ENCODE results near the gene ALDH3B1. TPM values are rescaled to one million over a fixed set of nuclear protein-coding genes. Genes with fewer than 3 reads are reported as not detected.

ALDH3B1 gene
- total and polyA plus RNA-seq, 2 donors (not counting 3 experiments of a cell fraction or from before 2014, with no cell fraction given) = 0.13 to 1.0 TPM

GRCh38 chr11:68066742-68067141 lies 56.6 kb downstream of the ALDH3B1 start:
- intact Hi-C loops (cut with micrococcal nuclease) (no loop called here), dilution Hi-C loops (cut with MboI; ENCODE audit: extremely low pct_ligation_motif_present, low sequenced_read_pairs) (no loop called here)
- ChIA-PET CTCF (no interaction called here), POLR2A (no interaction called here)
- BruUV-seq (replicated peaks) = no TSS peak
- FAIRE-seq (no peak), DNase-seq (ENCODE audit: low read depth, low spot score) (no peak)
- H3K4me3 ChIP-seq (replicated peaks in 1 of 3; ENCODE audit: insufficient read depth in 1 of 3, low read depth in 1 of 3, low read length in 3 of 3) = no peak overlapping the region
- H3K36me3 ChIP-seq (ENCODE audit: control insufficient read depth in 2 of 2, extremely low read depth in 1 of 2, insufficient read depth in 2 of 2, low read length in 2 of 2) = peaks cover 0 to 30% of the 10 kb centered on the region in 2 experiments
- no peak overlapping the region for H3K4me2 ChIP-seq (ENCODE audit: insufficient read depth, low read length)
- no peak overlapping the region for H3K9ac ChIP-seq (replicated peaks; ENCODE audit: extremely low read depth, insufficient read depth, low read length)
- no peaks in the 10 kb centered on the region for H3K9me1 ChIP-seq (replicated peaks; ENCODE audit: control insufficient read depth, extremely low read depth, insufficient read depth, low read length)
- no peaks in the 10 kb centered on the region for H3K9me3 ChIP-seq (replicated peaks; ENCODE audit: control insufficient read depth, insufficient read depth, low read length)
- no peaks in the 10 kb centered on the region for H3K27me3 ChIP-seq (ENCODE audit: control insufficient read depth in 2 of 2, insufficient read depth in 2 of 2, low read length in 2 of 2)
- H2AFZ ChIP-seq (ENCODE audit: low read depth, low read length) = no peak overlapping the region
- no peaks in the 10 kb centered on the region for H4K20me1 ChIP-seq (replicated peaks; ENCODE audit: control insufficient read depth, extremely low read depth, insufficient read depth, low read length)
- TF ChIP-seq GATA2 (IDR thresholded peaks at IDR 0.05; ENCODE audit: insufficient read depth, insufficient read length, low read depth, low read length) (no peak), POLR2AphosphoS5 (IDR thresholded peaks at IDR 0.05; ENCODE audit: insufficient read depth, low read depth, low read length) (no peak), JUN (IDR thresholded peaks at IDR 0.05; ENCODE audit: borderline replicate concordance, insufficient read depth, insufficient read length, low read depth) (no peak), MYC (IDR thresholded peaks at IDR 0.05; ENCODE audit: low read depth, low read length) (no peak), POLR2A (IDR thresholded peaks at IDR 0.05; ENCODE audit: low read depth, low read length) (no peak), MAX (IDR thresholded peaks at IDR 0.05; ENCODE audit: insufficient read depth, insufficient read length) (no peak), FOS (IDR thresholded peaks at IDR 0.05; ENCODE audit: borderline replicate concordance, insufficient read depth, low read length) (no peak), EZH2 (IDR thresholded peaks at IDR 0.05; ENCODE audit: borderline replicate concordance, low read depth, low read length, severe bottlenecking) (no peak), CTCF (IDR thresholded peaks at IDR 0.05; ENCODE audit: extremely low read depth in 1 of 2, insufficient read depth in 1 of 2, low read depth in 1 of 2, low read length in 2 of 2) (no peak)
- H3K27ac ChIP-seq (ENCODE audit: insufficient read depth, low read depth, low read length) = no peak overlapping the region
- H3K79me2 ChIP-seq (ENCODE audit: control insufficient read depth, insufficient read depth, low read length) = no peaks in the 10 kb centered on the region
- H3K4me1 ChIP-seq (ENCODE audit: control insufficient read depth, extremely low read depth, insufficient read depth, low read length) = peaks cover 6% of the 10 kb centered on the region

Data from endothelial cell of umbilical vein (primary cell).